ENCODE measurements around the gene OSBPL9.

GRCh38 chr1:51754666-51755065, 137.8 kb downstream of the OSBPL9 start:
- TF ChIP-seq, protein P1, sequence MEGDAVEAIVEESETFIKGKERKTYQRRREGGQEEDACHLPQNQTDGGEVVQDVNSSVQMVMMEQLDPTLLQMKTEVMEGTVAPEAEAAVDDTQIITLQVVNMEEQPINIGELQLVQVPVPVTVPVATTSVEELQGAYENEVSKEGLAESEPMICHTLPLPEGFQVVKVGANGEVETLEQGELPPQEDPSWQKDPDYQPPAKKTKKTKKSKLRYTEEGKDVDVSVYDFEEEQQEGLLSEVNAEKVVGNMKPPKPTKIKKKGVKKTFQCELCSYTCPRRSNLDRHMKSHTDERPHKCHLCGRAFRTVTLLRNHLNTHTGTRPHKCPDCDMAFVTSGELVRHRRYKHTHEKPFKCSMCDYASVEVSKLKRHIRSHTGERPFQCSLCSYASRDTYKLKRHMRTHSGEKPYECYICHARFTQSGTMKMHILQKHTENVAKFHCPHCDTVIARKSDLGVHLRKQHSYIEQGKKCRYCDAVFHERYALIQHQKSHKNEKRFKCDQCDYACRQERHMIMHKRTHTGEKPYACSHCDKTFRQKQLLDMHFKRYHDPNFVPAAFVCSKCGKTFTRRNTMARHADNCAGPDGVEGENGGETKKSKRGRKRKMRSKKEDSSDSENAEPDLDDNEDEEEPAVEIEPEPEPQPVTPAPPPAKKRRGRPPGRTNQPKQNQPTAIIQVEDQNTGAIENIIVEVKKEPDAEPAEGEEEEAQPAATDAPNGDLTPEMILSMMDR (conservative IDR thresholded peaks at IDR 0.05; ENCODE audit: low read depth in 2 of 2), result no peak
- TF ChIP-seq ETS1 (IDR thresholded peaks at IDR 0.05) (no peak), JUNB (IDR thresholded peaks at IDR 0.05; ENCODE audit: unreplicated experiment) (no peak), CREB1 (CRISPR knock-in tag; IDR thresholded peaks at IDR 0.05; ENCODE audit: low read depth) (no peak), EZH2 (IDR thresholded peaks at IDR 0.05; ENCODE audit: low read depth, unreplicated experiment) (no peak), POLR2AphosphoS5 (IDR thresholded peaks at IDR 0.05; ENCODE audit: low read depth) (no peak), EZH2phosphoT487 (IDR thresholded peaks at IDR 0.05; ENCODE audit: unreplicated experiment) (no peak), ZNF331 (CRISPR knock-in tag; IDR thresholded peaks at IDR 0.05; ENCODE audit: low read depth) (no peak), ZNF114 (CRISPR knock-in tag; IDR thresholded peaks at IDR 0.05) (no peak)
- TF ChIP-seq, protein P2, sequence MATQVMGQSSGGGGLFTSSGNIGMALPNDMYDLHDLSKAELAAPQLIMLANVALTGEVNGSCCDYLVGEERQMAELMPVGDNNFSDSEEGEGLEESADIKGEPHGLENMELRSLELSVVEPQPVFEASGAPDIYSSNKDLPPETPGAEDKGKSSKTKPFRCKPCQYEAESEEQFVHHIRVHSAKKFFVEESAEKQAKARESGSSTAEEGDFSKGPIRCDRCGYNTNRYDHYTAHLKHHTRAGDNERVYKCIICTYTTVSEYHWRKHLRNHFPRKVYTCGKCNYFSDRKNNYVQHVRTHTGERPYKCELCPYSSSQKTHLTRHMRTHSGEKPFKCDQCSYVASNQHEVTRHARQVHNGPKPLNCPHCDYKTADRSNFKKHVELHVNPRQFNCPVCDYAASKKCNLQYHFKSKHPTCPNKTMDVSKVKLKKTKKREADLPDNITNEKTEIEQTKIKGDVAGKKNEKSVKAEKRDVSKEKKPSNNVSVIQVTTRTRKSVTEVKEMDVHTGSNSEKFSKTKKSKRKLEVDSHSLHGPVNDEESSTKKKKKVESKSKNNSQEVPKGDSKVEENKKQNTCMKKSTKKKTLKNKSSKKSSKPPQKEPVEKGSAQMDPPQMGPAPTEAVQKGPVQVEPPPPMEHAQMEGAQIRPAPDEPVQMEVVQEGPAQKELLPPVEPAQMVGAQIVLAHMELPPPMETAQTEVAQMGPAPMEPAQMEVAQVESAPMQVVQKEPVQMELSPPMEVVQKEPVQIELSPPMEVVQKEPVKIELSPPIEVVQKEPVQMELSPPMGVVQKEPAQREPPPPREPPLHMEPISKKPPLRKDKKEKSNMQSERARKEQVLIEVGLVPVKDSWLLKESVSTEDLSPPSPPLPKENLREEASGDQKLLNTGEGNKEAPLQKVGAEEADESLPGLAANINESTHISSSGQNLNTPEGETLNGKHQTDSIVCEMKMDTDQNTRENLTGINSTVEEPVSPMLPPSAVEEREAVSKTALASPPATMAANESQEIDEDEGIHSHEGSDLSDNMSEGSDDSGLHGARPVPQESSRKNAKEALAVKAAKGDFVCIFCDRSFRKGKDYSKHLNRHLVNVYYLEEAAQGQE (IDR thresholded peaks at IDR 0.05; ENCODE audit: unreplicated experiment), result no peak
- TF ChIP-seq, protein P3, sequence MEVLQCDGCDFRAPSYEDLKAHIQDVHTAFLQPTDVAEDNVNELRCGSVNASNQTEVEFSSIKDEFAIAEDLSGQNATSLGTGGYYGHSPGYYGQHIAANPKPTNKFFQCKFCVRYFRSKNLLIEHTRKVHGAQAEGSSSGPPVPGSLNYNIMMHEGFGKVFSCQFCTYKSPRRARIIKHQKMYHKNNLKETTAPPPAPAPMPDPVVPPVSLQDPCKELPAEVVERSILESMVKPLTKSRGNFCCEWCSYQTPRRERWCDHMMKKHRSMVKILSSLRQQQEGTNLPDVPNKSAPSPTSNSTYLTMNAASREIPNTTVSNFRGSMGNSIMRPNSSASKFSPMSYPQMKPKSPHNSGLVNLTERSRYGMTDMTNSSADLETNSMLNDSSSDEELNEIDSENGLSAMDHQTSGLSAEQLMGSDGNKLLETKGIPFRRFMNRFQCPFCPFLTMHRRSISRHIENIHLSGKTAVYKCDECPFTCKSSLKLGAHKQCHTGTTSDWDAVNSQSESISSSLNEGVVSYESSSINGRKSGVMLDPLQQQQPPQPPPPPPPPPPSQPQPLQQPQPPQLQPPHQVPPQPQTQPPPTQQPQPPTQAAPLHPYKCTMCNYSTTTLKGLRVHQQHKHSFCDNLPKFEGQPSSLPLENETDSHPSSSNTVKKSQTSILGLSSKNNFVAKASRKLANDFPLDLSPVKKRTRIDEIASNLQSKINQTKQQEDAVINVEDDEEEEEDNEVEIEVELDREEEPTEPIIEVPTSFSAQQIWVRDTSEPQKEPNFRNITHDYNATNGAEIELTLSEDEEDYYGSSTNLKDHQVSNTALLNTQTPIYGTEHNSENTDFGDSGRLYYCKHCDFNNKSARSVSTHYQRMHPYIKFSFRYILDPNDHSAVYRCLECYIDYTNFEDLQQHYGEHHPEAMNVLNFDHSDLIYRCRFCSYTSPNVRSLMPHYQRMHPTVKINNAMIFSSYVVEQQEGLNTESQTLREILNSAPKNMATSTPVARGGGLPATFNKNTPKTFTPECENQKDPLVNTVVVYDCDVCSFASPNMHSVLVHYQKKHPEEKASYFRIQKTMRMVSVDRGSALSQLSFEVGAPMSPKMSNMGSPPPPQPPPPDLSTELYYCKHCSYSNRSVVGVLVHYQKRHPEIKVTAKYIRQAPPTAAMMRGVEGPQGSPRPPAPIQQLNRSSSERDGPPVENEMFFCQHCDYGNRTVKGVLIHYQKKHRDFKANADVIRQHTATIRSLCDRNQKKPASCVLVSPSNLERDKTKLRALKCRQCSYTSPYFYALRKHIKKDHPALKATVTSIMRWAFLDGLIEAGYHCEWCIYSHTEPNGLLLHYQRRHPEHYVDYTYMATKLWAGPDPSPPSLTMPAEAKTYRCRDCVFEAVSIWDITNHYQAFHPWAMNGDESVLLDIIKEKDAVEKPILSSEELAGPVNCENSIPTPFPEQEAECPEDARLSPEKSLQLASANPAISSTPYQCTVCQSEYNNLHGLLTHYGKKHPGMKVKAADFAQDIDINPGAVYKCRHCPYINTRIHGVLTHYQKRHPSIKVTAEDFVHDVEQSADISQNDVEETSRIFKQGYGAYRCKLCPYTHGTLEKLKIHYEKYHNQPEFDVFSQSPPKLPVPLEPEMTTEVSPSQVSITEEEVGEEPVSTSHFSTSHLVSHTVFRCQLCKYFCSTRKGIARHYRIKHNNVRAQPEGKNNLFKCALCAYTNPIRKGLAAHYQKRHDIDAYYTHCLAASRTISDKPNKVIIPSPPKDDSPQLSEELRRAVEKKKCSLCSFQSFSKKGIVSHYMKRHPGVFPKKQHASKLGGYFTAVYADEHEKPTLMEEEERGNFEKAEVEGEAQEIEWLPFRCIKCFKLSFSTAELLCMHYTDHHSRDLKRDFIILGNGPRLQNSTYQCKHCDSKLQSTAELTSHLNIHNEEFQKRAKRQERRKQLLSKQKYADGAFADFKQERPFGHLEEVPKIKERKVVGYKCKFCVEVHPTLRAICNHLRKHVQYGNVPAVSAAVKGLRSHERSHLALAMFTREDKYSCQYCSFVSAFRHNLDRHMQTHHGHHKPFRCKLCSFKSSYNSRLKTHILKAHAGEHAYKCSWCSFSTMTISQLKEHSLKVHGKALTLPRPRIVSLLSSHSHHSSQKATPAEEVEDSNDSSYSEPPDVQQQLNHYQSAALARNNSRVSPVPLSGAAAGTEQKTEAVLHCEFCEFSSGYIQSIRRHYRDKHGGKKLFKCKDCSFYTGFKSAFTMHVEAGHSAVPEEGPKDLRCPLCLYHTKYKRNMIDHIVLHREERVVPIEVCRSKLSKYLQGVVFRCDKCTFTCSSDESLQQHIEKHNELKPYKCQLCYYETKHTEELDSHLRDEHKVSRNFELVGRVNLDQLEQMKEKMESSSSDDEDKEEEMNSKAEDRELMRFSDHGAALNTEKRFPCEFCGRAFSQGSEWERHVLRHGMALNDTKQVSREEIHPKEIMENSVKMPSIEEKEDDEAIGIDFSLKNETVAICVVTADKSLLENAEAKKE (CRISPR knock-in tag; IDR thresholded peaks at IDR 0.05), result no peak
